HPDE6-E6E7 (cell line): ENCODE results near the gene SLC6A6.
"Not testable (repeated sequence)": the region's sequence is repeated elsewhere in the genome, so short reads cannot be mapped to it uniquely, and the experiment has no call there.

Experiments
- DNase-seq: peaks from one replicate; pipeline ENCODE4 v3.0.0; 2011; ENCODE audit warnings: missing footprints; ENCODE audit errors: extremely low spot score

SLC6A6 gene

DNA sequence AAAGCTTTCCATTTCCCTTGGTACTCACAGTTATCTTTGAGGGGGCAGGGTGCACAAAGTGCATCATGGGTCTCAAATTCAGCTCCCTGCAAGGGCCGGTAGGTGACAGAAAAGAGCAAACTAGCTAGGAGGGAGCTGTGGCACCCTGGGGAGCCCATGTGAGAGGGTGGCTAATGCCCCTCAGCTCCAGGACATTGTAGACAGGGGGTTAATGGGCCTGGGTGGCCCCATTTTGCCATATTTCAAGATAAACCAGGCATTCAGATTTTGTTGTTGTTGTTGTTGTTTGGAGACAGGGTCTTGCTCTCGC is 3.7 kb upstream of the SLC6A6 start:
- DNase-seq = no peak

- no peak for DNase-seq
Measured at GRCh38 chr3:14401692-14402303, 608 bp upstream of the SLC6A6 start.

DNA sequence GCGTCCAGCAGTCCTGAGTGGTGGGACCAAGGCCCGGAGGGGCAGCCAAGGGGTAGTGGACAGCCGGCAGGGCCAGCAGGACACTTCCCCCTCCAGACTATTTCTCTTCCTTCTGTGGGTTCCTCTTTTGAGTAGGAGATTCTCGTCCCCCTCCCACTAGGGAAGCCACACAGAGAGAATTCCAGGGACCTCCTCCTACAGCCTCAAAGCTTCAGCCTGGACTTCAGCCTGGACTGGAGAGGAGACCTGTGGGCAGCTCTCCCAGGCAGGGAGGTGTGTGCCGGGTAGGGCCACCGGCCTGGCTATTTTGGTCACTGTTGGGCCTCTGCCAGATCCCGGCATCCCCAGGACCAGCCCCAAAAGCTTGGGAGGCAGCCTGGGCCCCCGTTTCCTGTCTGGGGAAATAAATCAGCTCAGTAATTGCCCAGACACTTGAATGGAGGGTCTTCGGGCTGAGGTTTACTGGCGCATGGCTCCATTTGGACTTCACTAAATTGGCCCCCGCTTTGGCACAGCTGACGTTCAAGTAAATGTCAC is 1.3 kb downstream of the SLC6A6 start:
- no peak for DNase-seq

DNA sequence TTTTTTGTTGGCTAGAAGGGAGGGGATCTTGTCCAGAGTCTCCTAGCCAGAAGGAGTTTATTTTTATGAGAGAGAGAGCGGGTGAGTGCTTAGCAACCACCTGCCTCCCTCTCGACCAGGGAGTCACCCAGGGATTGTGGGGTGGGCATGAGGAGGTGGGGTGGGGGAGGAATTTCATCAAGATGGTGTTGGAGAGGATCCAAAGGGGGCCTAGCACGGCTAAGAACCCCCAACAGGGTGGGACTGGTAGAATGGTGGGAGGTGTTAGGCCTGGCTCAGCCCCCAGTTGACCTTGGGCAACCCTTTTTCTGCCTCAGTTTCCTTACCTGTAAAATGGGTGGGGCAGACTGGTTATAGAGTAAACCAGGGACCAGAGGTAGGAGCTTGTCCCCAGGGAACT is 1.8 kb downstream of the SLC6A6 start:
- DNase-seq = no peak

DNA sequence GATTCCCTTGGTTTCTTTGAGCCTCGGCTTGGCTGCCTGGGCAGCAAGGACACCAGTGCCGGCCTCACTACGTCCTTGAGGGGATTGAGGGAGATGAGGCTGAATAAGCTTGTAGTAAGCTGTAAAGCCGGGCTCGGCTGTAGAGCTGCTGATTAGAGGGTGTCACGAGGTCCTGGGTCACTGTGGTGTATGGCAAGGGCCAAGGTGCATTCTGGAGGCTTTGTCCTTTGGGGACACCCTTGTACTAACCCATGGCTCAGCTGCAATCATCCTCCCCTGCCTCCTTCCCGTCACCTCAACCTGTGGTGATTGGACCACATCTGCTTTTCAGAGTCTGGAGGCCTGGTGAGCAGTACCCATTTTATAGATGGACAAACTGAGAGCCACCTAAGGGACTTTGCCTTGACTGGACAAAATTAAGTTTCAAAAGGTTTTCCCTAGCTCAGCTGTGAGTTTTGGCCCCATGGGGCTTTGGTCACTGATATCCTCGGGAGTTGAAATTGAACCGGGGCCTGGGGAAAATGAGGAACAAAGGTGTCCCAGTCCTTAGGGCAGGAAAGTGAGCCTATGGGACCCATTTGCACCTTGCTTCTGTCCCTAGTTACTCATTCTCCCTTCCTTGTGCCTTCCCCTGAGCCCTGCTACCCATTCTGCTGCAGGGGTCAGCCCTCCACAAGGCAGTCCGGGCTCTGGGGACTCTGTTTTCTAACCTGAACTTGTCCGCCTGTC is 2.4 kb downstream of the SLC6A6 start:
- no peak for DNase-seq

DNA sequence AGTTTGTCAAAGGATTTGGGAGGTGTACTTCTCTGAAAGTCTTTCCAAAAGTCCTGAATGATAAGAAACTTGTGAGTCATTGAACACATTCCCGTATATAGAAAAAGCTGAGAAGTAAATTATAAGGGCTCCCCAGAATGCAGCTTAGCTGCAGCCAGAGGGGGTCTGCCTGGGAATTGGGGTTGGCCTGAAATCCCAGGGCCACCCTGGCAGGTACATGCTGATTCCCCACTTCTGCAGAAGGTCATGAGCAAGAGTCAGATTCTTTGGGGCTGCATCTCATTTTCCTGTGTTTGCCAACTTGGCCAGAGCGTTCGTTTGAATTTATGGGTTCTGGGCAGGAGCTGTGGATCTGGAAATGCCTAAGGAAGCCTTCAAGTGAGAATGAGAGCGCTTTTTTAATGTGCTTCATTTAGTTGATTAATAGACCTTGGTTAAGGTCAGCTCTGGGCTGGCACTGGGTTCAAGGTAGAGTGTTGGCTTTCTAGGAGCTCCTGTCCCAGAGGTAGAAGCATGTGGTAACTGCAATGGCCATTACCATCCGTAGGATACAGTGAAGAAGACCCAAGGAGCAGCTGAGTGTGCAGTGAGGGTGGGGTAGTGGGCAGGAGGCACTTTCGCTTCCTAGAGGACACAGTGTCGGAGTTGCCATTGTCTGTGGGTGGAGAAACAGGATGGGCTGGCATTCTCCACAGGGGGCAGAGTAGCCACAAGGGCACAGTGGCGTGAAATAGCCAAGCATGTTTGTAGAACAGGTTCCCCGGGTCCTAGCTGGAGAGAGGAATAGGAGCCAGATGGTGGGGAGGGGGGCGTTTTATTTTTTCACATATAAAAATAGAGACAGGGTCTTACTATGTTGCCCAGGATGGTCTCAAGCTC is 3.2 kb downstream of the SLC6A6 start:
- no peak for DNase-seq

DNA sequence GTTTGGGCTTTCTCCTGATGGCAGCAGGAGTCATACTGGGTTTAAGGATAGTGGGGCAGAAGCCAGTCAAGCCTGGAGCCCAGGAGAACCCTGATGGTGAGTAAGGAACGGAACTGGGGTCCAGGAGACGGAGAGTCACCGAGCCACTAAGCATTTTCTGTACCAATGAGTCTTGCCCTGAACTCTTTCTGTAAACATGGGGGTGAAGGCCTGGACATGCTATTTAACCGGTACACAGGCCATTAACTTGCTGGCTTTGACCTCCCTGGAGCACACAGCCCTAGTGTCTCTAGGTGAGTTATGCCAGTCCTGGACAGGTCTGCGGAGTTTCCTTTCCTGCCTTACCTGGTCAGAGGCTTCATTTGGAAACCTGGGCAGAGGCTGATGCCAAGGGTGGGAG is 3.9 kb downstream of the SLC6A6 start:
- no peak for DNase-seq

- no peak for DNase-seq
Measured at GRCh38 chr3:14406766-14407165, 4.4 kb downstream of the SLC6A6 start.

DNA sequence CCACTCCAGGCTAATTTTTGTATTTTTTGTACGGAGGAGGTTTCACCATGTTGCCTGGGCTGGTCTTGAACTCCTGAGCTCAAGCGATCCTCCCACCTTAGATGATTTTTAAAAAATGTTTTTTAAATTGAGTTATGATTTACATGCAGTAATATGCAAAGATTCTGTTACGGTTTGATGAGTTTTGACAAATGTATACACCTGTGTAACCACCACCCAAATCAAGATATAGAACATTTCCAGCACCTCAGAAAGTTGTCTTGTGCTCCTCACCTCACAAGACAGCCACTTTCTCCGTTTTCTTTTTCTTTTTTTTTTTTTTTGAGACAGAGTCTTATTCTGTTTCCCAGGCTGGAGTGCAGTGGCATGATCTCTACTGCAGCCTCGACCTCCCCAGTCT is 4.8 kb downstream of the SLC6A6 start:
- no peak for DNase-seq

GRCh38 chr3:14409779-14410063 is 7.3 kb downstream of the SLC6A6 start:
- DNase-seq = not testable (repeated sequence)

DNA sequence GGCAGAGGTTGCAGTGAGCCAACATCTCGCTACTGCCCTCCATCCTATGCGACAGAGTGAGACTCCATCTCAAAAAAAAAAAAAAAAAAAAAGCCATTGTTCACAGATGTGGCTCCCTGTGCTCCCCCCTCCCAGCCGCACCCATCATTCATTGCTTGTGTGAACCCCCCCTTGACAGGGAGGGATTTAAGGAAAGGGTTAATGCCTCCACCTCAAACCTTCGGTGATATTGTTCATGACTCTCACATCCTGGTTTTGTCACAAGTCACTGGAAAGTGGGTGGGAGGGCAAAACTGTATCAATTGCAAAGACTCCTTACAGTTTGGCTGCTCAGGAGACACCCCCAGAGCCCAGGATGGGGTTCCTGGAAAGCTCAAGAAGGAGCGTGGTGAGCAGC is 7.7 kb downstream of the SLC6A6 start:
- DNase-seq = no peak

- no peak for DNase-seq
Measured at GRCh38 chr3:14410503-14411165, 8.2 kb downstream of the SLC6A6 start.

GRCh38 chr3:14411166-14411526 is 8.7 kb downstream of the SLC6A6 start:
- no peak for DNase-seq

DNA sequence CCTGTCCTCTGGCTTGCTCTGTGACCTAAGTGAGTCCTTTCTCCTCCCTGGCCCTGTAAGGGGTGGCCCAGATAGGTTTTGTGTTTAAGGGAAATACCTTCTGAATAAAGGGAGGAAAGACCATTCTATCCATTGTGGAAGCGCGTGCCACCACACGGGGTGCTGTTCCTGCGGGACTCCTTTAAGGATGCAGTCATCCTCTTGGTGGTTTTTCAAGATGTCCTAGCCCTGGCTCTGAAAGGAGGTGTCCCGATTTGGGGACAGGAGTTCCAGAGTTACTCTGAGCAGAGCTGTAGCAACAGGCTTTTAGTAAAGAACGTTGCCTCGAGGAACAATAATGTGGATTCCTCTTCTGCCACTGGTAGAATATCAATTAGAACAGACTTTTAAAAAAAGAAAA is 9.6 kb downstream of the SLC6A6 start:
- DNase-seq = no peak

DNA sequence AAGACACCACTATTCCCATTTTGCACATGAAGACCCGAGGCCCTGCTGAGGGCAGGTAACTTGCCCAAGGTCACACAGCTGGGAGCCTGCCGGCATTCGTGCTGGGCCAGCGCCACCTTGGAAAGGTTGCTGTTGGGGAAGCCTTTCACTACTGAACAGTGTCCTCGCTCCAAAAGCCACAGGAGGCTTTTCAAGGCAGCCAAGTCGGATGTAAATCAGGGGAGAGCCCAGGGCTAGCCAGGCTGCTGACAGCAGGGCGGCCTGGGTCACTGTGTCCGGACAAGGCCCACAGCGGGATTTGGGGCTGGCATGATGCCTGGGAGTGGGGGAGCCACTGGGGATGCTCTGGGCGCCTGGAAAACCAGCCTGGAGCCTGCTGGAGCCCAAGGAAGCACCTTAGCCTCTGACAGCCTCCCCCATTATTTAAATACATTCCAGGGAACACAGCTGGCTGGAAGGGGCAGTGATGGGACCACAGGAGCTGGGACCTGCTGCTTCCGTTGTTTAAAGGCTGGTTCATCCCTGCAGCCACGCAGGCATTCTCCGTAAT is 10.5 kb downstream of the SLC6A6 start:
- DNase-seq = no peak

- no peak for DNase-seq
Measured at GRCh38 chr3:14413381-14414071, 11.1 kb downstream of the SLC6A6 start.

- DNase-seq = no peak
Measured at GRCh38 chr3:14414846-14415464, 12.5 kb downstream of the SLC6A6 start.

GRCh38 chr3:14415501-14415900 is 13.1 kb downstream of the SLC6A6 start:
- DNase-seq = no peak

DNA sequence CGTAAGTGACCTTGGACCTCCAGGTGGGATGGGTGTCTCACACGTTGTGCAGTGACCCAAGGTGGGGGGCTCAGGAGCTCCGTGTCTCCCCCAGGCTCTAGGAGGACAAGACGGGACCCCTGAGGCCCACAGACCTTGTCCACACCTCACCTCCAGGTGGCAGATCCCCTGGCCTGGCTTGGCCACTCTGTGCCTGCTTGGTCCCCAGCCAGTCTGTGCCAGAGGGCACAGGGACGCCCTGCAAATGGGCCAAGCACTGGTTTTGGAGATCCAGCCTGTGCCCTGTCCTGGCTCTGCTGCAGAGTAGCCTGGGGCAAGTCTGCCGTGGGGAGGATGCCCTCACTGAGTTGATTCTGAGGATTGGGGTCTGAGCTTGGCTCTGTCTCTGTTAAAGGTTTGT is 14.0 kb downstream of the SLC6A6 start:
- no peak for DNase-seq

- DNase-seq = no peak
Measured at GRCh38 chr3:14418296-14419250, 16.2 kb downstream of the SLC6A6 start.
